ENCODE measurements around the gene NCK2.

NCK2 gene

DNA sequence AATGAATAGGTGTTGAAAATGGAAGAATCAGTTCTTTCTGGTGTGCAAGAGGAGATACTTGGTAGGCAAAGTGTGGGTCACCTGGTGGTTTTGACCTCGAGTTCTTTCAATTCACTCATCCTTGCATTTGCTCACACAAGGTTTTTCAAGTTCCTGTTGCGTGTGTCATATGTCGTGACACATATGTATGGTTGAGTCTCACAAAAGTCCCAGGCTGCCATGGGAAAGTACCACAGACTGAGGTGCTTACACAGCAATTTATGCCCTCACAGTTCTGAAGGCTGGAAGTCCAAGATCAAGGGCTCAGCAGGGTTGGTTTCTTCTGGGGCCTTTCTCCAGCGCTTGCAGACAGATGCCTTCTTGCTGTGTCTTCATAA, 64.4 kb downstream of the NCK2 start:
- no peak for DNase-seq

DNA sequence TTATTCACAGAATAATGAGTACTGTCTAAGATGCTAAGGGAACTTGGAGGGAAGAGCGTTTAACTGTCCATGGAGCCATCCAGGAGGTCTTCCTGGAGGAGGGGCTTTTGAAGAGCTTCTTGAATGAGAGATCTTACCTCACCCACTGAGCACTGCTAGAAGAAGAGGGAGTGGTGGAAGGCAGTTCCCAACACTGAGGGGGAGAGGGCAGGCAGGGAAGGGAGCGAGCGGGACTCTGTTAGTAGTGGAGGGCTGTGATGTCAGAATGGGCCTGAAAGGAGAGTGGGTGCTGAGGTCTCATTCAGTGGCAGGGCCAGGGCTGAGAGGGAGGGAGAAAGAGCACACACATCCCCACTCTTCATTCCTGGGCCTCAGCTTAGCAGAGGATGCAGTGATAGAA, 65.0 kb downstream of the NCK2 start:
- no peak for DNase-seq

- DNase-seq: peak in 35 of 58 donors; percentile 7 to 62 (median 34)
These were observed 67.7 kb downstream of the NCK2 start for GRCh38 chr2:105812180-105813044.

- no peak for DNase-seq
These were observed 68.3 kb downstream of the NCK2 start for GRCh38 chr2:105813045-105813315.

DNA sequence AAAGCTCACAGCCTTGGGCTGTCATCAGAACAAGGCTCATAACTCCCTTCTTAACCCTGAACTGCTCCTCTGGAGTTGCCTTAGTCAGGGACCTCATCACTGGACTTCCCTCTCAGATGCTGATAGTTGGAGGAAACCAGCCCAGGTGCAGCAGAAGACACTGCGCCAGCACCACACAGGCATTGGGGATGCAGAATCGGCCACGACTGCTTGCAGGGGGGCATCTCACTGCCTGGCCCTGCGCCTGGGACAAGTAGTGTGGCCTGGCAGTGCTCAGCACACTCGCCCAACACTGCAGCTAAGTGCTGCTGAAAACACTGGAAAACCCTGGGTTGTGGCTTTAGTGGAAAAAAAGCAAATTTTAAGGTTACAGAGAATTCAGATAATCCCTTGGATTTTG, 68.7 kb downstream of the NCK2 start:
- DNase-seq: no peak

DNA sequence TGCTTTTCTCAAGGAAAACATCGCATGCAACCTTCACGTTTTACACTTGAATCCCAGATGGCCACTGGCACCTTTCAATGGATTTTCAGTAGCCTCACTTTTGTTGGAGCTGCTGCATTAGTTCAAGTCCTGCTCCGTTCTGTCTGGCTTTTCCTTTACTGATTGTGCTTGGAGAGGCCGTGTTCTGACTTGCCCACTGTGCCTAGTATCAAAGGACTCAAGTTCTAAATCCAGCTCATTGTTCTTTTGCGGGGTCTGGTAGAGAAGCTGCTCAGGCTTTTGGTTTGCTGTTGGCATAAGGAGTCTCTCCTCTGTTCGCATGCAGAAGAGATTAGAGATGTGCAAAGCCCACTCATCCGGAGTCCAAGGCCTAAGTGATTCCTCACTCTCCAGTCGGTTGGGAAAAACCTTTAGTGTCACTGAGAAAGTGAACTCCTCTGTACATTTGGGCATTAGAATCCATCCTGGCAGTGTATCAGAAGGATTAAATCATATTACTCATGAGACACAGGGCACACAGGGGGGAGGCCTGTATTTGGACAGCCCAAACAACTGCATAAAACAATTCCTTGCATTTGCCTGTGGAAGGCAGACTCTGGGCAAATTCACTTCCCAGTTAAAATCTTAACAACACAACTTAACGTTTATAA, 69.7 kb downstream of the NCK2 start:
- DNase-seq: no peak

DNA sequence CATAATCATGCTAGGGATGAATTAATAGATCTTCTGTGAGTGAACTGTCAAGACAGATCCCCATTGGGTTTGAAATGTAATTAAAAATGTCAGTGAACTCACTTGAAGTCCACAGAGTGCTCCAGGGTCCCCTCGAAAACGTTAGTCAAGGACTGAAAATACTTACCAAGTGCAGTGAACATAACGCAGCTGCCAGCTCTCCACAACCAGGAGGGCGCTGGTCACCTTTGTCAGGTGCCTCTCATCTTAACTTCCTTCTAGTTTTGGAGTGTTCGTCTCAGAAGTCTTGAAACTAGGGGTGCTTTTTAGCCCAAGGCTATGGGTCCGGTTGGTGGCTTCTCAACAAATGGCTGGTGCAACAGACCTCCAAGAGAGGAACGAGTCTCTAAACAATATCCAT, 70.7 kb downstream of the NCK2 start:
- no peak for DNase-seq

GRCh38 chr2:105820151-105820550, 75.4 kb downstream of the NCK2 start:
- DNase-seq: no peak

DNA sequence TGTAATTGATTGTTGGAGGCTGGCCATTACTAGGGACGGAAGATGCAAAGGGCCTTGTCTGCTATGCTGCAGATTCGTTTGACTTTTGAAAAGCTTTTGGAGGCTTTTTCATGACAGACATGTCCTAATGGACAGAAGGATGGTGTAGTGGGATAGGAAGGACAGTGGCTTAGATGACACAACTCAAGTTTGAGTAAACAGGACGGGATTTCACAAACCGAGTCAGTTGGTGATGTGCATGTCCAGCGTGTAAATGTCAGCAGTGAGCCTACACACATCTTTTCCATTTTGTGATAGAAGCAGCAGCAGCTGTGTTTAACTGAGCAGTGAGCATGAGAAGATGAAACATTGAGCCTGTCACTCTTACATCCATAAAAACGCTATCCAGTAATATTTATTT, 76.0 kb downstream of the NCK2 start:
- no peak for DNase-seq

GRCh38 chr2:105821428-105822125, 76.9 kb downstream of the NCK2 start:
- peak in 1 of 58 donors; percentile 32 for DNase-seq

DNA sequence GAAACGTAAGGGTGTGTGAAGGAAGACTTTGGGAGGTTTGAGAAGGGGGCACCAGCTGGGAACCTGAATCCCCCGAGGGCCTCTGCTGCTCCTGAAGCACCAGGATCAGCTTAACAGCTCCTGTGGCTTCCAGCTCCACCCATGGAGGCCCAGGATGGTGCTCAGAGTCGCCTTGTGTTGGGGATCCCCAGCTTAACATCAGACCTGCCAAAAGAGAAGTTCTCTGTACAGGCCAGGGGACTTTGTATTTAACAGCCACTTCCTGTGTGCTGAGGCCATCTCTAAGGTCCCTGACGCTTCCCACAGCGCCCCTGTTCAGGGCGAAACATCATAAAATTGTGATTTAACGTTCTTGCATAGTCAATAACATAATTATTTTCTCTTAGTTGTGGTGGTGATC, 77.5 kb downstream of the NCK2 start:
- no peak for DNase-seq

DNA sequence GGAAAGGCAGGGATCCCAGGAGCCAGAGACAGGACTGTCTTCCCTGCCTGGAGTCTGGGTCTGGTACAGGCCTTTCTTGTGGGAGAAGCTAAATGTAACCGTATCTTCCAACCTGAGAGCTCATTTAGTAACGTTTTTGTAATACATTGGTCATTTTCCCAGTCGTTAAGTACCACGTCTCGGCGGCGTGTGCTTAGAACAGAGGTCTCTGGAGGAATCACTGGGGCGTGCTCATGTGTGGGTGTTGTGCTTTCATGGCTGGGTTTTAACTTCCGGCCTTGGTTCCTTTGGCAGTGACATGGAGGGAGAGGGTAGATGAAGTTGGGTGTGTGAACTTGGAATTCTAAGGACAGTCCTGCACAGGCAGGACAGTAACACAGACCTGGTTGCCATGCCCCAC, 79.7 kb downstream of the NCK2 start:
- DNase-seq: no peak

GRCh38 chr2:105827351-105828096, 82.8 kb downstream of the NCK2 start:
- no peak for DNase-seq

DNA sequence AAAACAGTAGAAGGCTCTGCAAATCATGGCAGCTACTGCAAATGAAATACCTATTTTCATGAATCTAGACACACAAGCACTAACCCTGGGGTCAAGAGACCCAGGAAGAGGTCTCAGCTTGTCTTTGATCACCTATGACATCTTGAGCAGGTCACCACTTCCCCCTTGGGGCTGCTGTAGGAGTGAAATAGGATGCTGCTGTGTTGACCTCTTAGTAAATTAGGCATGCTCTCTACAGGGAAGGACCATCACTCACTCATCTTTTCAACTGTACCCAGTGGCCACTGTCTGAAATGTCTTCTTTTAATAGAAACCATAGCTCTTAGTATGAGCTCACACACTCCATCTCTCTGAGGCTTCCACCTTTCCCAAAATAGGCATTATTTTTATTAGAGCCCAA, 83.8 kb downstream of the NCK2 start:
- DNase-seq: no peak

DNA sequence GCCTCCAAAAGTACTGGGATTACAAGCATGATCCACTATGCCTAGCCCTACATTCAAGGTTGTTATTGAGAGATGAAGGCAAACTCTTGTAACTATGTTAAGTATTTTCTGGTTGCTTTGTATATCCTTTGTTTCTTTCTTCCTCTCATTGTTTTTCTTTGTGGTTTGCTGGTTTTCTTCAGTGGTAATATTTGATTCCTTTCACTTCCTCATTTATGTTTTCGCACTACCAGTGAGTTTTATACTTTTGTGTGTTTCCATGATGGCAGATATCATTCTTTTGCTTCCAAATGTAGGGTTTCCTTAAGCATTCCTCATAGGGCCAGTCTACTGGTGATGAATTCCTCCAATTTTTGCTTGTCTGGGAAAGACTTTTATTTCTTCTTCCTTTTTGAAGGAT, 90.2 kb downstream of the NCK2 start:
- DNase-seq: no peak

- no peak for DNase-seq
These were observed 91.6 kb downstream of the NCK2 start for GRCh38 chr2:105836341-105836740.

DNA sequence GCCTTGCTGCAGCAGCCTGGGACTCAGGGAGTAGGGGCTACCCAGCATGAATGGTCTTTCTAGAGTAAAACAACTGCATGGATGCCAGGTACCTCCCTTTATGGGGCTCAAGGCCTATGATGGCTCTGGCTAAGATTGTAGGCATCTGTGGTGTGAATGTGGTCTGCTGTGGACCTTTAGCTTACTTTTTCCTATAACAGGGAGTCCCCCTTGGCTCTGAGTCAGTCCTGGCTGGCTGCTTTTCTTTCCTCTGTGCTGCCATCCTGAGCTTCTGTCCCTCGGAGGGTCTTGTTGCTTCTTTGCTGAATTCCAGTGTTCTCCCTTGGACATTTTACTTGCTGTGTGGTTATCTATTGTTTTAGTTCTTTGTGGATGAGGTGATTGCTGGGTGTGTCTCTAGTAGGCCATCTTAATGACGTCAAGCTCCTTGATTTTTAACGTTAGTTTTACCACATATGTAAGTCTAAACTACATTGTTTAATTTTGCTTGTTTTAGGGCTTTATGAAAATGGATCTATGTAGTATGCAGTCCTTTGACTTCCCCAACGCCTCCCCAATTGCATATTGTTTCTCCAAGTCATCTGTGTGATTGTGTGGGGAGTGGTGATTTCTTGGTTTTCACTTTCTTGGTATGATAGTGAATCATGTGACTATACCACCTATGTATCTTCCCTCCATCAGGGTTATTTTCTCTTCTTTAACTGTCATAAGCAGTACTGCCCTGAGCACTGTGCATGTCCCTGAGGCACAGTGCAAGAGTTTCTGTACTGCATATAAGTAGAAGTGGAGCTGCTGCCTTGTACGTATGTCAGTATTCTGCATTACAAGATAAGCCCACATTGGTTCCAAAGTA, 92.4 kb downstream of the NCK2 start:
- DNase-seq: no peak

- DNase-seq: no peak
These were observed 95.1 kb downstream of the NCK2 start for GRCh38 chr2:105839793-105840192.

- no peak for DNase-seq
These were observed 96.2 kb downstream of the NCK2 start for GRCh38 chr2:105840933-105841332.

GRCh38 chr2:105841551-105841950, 96.8 kb downstream of the NCK2 start:
- DNase-seq: no peak

DNA sequence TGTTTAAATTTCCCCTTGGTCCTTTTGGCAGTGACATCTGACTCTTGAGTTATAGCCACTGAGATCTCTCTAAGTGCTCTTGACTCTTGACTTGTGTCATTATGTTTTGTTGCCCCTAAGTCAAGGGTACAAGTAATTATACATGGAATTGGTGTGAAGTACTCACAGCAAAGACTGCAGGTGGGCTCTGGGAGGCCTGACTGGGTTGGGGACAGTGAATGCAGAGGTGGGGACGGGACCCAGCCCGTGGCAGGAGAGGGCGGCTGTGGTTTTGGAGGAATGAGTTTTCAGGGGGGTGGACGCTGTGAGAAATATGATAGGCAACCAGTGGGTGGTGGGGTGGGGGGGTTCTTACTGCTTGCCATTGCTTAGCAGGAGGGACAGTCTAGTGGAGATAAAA, 97.8 kb downstream of the NCK2 start:
- DNase-seq: no peak
